ENCODE data around the gene GNA15.

The GNA15 gene

GRCh38 chr19:3114811-3115210 is 21.0 kb upstream of the GNA15 start:
- TF ChIP-seq CTCF (IDR thresholded peaks at IDR 0.05; ENCODE audit: low read depth, low read length): no peak
- DNase-seq (ENCODE audit: extremely low read depth, low read depth): no peak

GRCh38 chr19:3115411-3115810 is 20.4 kb upstream of the GNA15 start:
- no peak for TF ChIP-seq CTCF (IDR thresholded peaks at IDR 0.05; ENCODE audit: low read depth, low read length)
- DNase-seq (ENCODE audit: extremely low read depth, low read depth): no peak

GRCh38 chr19:3115916-3116602 is 19.8 kb upstream of the GNA15 start:
- TF ChIP-seq CTCF (IDR thresholded peaks at IDR 0.05; ENCODE audit: low read depth, low read length): no peak
- DNase-seq (ENCODE audit: extremely low read depth, low read depth): no peak

GRCh38 chr19:3116621-3117020 is 19.2 kb upstream of the GNA15 start:
- DNase-seq (ENCODE audit: extremely low read depth, low read depth): no peak
- no peak for TF ChIP-seq CTCF (IDR thresholded peaks at IDR 0.05; ENCODE audit: low read depth, low read length)

GRCh38 chr19:3117716-3118115 is 18.1 kb upstream of the GNA15 start:
- no peak for TF ChIP-seq CTCF (IDR thresholded peaks at IDR 0.05; ENCODE audit: low read depth, low read length)
- DNase-seq (ENCODE audit: extremely low read depth, low read depth): no peak

GRCh38 chr19:3118232-3119070 is 17.4 kb upstream of the GNA15 start:
- no peak for TF ChIP-seq CTCF (IDR thresholded peaks at IDR 0.05; ENCODE audit: low read depth, low read length)
- no peak for DNase-seq (ENCODE audit: extremely low read depth, low read depth)

GRCh38 chr19:3119071-3119595 is 16.7 kb upstream of the GNA15 start:
- TF ChIP-seq CTCF (IDR thresholded peaks at IDR 0.05; ENCODE audit: low read depth, low read length): no peak
- no peak for DNase-seq (ENCODE audit: extremely low read depth, low read depth)
